Measurements from ENCODE around the gene NAA80. TPM values are rescaled to one million over a fixed set of nuclear protein-coding genes. Genes with fewer than 3 reads are reported as not detected.

The NAA80 gene
- total RNA-seq, 1 experiment from 2014 or later = 5.3 TPM

DNA sequence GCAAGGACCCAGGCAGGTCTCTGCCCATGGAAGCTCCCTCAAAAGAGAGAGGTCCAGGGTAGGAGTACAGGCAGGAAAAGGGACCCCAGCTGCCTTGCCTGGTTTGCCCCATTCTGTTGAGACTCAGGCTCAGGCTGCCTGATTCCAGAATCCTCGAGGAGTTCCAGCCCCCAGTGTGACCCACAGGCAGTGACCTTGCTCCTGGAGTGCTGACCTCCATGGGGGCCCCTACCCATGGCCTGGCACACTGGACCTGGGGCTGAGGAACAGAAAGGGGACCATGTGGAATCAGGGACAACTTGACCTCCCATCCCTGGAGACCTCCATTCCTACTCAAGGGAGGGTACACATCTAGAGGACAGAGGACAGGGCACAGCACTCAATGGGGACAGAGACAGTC, 33.6 kb downstream of the NAA80 start:
- Histone ChIP-seq H3K4me1 (ENCODE audit: insufficient read depth, low read length, poor library complexity, severe bottlenecking) (peaks cover 20% of the 10 kb centered on the region), H3K36me3 (ENCODE audit: insufficient read depth, low read length, poor library complexity, severe bottlenecking) (no peaks in the 10 kb centered on the region), H3K27me3 (replicated peaks; ENCODE audit: insufficient read depth, low read depth, low read length, poor library complexity) (no peaks in the 10 kb centered on the region), H3K4me3 (ENCODE audit: low read depth, low read length, poor library complexity, severe bottlenecking) (no peak overlapping the region), H3K27ac (ENCODE audit: low read depth, low read length, poor library complexity, severe bottlenecking) (no peak overlapping the region), H3K9me3 (ENCODE audit: low read depth, low read length, poor library complexity, severe bottlenecking) (no peaks in the 10 kb centered on the region)
- BruUV-seq (replicated peaks) = no TSS peak
- TF ChIP-seq, protein P1, sequence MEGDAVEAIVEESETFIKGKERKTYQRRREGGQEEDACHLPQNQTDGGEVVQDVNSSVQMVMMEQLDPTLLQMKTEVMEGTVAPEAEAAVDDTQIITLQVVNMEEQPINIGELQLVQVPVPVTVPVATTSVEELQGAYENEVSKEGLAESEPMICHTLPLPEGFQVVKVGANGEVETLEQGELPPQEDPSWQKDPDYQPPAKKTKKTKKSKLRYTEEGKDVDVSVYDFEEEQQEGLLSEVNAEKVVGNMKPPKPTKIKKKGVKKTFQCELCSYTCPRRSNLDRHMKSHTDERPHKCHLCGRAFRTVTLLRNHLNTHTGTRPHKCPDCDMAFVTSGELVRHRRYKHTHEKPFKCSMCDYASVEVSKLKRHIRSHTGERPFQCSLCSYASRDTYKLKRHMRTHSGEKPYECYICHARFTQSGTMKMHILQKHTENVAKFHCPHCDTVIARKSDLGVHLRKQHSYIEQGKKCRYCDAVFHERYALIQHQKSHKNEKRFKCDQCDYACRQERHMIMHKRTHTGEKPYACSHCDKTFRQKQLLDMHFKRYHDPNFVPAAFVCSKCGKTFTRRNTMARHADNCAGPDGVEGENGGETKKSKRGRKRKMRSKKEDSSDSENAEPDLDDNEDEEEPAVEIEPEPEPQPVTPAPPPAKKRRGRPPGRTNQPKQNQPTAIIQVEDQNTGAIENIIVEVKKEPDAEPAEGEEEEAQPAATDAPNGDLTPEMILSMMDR (conservative IDR thresholded peaks at IDR 0.05; ENCODE audit: low read depth, low read length) = no peak
- TF ChIP-seq EZH2 (IDR thresholded peaks at IDR 0.05; ENCODE audit: borderline replicate concordance, low read depth, low read length, poor library complexity, severe bottlenecking) = no peak
- intact Hi-C loops (cut with micrococcal nuclease; ENCODE audit: unreplicated experiment) = loop anchor here (10.0 kb wide), 1 partner anchor 141 kb away; no protein-coding TSS in a partner anchor
- no peak for DNase-seq (ENCODE audit: low spot score)
- ChIA-PET POLR2A (ENCODE audit: low non-redundant PET) (no interaction called here), CTCF (interaction anchor here (0.6 kb wide), 1 partner anchor 31 kb away, joined by 7 read pairs; no protein-coding TSS in a partner anchor)

DNA sequence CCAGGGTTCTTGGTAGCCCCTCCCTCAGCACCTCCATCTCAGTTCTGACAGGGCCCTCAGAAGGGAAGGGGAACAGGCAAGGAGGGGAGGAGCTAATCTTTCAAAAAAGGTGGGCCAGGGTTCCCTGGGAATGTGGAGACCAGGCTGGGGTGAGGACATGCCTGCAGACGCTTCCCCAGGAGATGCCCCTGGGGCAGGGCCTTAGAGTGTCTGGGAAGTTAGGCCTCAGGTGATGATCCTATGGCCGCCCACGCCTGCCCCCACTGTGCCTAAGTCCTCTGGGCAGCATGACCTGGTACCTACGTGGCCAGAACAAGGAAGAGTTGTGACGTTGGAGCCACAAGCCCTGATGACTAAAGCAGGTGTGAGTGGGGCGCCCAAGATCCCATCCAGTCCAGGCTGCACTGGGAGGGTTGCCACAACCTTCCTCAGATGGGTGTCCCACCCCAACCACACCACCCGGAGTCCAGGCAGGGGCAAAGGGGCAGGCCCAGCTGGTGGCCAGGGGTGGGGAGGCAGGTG, 34.2 kb downstream of the NAA80 start:
- no peak for DNase-seq (ENCODE audit: low spot score)
- H3K36me3 ChIP-seq (ENCODE audit: insufficient read depth, low read length, poor library complexity, severe bottlenecking) = no peaks in the 10 kb centered on the region
- H3K4me3 ChIP-seq (ENCODE audit: low read depth, low read length, poor library complexity, severe bottlenecking) = no peak overlapping the region
- BruUV-seq (replicated peaks) = no TSS peak
- POLR2A ChIA-PET (ENCODE audit: low non-redundant PET) = no interaction called here
- H3K27ac ChIP-seq (ENCODE audit: low read depth, low read length, poor library complexity, severe bottlenecking) = peak overlapping the region; percentile 23
- no peaks in the 10 kb centered on the region for H3K27me3 ChIP-seq (replicated peaks; ENCODE audit: insufficient read depth, low read depth, low read length, poor library complexity)
- H3K9me3 ChIP-seq (ENCODE audit: low read depth, low read length, poor library complexity, severe bottlenecking) = no peaks in the 10 kb centered on the region
- CTCF ChIA-PET = interaction anchor here (0.5 to 0.6 kb wide), 2 partner anchors 31 to 1405 kb away, joined by 4 to 7 read pairs; no protein-coding TSS in a partner anchor
- intact Hi-C loops (cut with micrococcal nuclease; ENCODE audit: unreplicated experiment) = loop anchor here (10.0 kb wide), 1 partner anchor 140 kb away; no protein-coding TSS in a partner anchor
- peaks cover 20% of the 10 kb centered on the region for H3K4me1 ChIP-seq (ENCODE audit: insufficient read depth, low read length, poor library complexity, severe bottlenecking)
- TF ChIP-seq, protein P1 (conservative IDR thresholded peaks at IDR 0.05; ENCODE audit: low read depth, low read length) = no peak
- TF ChIP-seq EZH2 (IDR thresholded peaks at IDR 0.05; ENCODE audit: borderline replicate concordance, low read depth, low read length, poor library complexity, severe bottlenecking) = no peak

DNA sequence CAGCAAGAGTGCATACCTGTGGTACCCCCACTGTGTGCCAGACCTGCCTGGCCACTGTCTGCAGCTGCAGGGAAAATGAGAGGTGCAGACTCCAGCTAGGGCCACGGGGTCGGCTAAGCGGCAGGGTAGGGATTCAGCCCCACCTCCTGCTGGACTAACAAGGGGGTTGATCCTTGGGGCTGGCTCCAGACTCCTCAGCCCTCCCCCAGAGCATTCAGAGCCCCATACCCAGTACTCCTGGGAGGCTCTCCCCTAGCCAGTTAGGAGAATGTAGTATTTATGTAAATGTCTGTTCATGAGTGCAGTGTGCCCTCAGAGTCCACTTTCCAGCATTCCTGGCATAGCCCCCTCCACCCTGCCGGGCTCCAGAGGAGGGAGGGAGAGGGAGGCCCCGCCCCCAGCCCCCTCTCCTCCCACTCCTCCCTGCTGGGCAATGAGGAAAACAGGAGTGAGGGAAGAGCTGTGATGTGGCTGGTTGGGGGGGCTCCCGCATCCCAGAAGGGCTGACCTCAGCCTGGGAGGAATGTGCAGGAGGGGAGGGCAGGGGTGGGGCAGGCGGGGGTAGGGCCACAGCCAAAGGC, 34.7 kb downstream of the NAA80 start:
- Histone ChIP-seq H3K36me3 (ENCODE audit: insufficient read depth, low read length, poor library complexity, severe bottlenecking) (no peaks in the 10 kb centered on the region), H3K4me1 (ENCODE audit: insufficient read depth, low read length, poor library complexity, severe bottlenecking) (peaks cover 20% of the 10 kb centered on the region), H3K27me3 (replicated peaks; ENCODE audit: insufficient read depth, low read depth, low read length, poor library complexity) (no peaks in the 10 kb centered on the region), H3K4me3 (ENCODE audit: low read depth, low read length, poor library complexity, severe bottlenecking) (no peak overlapping the region), H3K9me3 (ENCODE audit: low read depth, low read length, poor library complexity, severe bottlenecking) (no peaks in the 10 kb centered on the region), H3K27ac (ENCODE audit: low read depth, low read length, poor library complexity, severe bottlenecking) (peak overlapping the region; percentile 37)
- intact Hi-C loops (cut with micrococcal nuclease; ENCODE audit: unreplicated experiment) = loop anchor here (10.0 kb wide), 1 partner anchor 140 kb away; no protein-coding TSS in a partner anchor
- ChIA-PET POLR2A (ENCODE audit: low non-redundant PET) (no interaction called here), CTCF (interaction anchor here (0.5 kb wide), 1 partner anchor 1406 kb away, joined by 4 read pairs; no protein-coding TSS in a partner anchor)
- DNase-seq (ENCODE audit: low spot score) = peak; percentile 67
- BruUV-seq (replicated peaks) = no TSS peak
- no peak for TF ChIP-seq EZH2 (IDR thresholded peaks at IDR 0.05; ENCODE audit: borderline replicate concordance, low read depth, low read length, poor library complexity, severe bottlenecking)
- TF ChIP-seq, protein P1 (conservative IDR thresholded peaks at IDR 0.05; ENCODE audit: low read depth, low read length) = no peak

All from A673 (cell line).